NK-92 treated with Interleukin-12 subunit alpha and Interleukin-12 subunit beta, amount 100 ng/mL, for 24 hours (cell line): Measurements from ENCODE around the gene COQ8A.

Experiments used
- DNase-seq: peaks from one replicate; lab custom pipeline; 2025; lab: John Stamatoyannopoulos, UW

Gene COQ8A

DNA sequence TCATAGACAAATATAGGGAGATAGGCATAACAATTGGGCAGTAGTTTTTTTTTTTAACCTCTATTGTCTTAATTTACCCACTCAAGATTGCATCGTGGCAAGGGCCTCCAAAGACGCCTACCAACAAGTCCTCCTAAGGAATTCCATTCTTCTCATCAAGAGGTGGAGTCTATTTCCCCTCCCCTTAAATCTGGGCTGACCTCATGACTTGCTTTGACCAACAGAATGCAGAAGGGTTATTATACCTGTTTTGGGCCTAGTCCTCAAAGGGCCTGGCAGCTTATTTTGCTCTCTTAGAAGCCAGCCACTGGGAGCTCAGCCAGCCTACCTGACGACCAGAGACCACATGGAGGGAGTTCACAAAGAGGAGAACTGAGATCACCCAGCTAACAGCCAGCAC, 92.3 kb downstream of the COQ8A start:
- DNase-seq: no peak

DNA sequence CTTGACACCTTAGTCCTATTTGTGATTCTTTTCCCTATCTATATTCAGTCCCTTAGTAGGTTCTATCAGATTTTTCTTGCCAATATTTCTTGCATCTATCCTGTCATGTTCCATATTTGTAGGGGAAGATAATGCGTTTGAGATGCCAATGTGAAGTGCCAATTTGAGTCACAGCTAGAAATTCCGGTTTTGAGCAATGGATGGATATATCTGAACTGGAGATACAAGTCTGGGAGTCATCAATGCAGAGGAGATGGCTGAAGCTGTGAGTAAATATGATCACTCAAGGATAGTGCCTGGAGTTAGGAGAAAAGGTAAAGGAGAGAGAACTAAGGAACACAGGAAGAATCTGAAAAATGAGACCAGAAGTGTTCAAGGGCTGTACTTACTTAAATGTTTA, 93.8 kb downstream of the COQ8A start:
- DNase-seq: no peak

GRCh38 chr1:227035316-227035715, 95.2 kb downstream of the COQ8A start:
- DNase-seq: no peak

GRCh38 chr1:227037121-227037520, 97.0 kb downstream of the COQ8A start:
- no peak for DNase-seq
